ENCODE results near the gene TNS3.

DNA sequence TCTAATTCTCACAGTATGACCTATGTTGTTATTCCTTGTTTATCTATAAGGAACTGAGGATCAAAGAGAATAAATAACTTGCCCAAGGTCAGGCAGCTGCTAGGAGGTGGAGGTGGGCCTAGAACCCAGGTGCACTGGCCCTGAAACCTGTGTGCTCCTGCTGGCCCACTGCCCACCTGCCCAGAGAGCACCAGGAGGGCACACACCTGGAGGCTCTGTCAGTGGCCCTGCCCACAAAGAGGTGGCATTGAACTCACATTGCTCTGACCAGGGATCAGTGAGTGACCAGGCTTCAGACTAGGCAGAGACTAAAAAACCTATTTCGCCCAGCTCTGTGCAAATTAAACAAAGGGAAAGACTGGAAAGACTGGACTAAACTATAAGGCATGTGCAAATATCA lies 210.6 kb downstream of the TNS3 start:
- TF ChIP-seq POLR2A (IDR thresholded peaks at IDR 0.05; ENCODE audit: low read length) (no peak), GATA1 (IDR thresholded peaks at IDR 0.05; ENCODE audit: low read depth, low read length) (no peak)
